WERI-Rb-1 (cell line): ENCODE results near the gene AIRE.

ENCODE experiments used
- DNase-seq: peaks from one replicate; pipeline ENCODE4 v3.0.0-alpha.2; 2020
- H3K27ac ChIP-seq: fragments of 250-450 bp; sonication (Bioruptor Pico); 2 replicates; pipeline ENCODE4 v1.5.1; 2020; ENCODE audit warnings: mild to moderate bottlenecking, moderate library complexity
- H3K27me3 ChIP-seq: fragments of 250-450 bp; sonication (Bioruptor Pico); 2 replicates; pipeline ENCODE4 v1.5.1; 2021; ENCODE audit warnings: mild to moderate bottlenecking, low read depth, moderate library complexity; ENCODE audit not compliant: insufficient read depth, severe bottlenecking
- H3K36me3 ChIP-seq: fragments of 250-450 bp; sonication (Bioruptor Pico); 2 replicates; pipeline ENCODE4 v1.5.1; 2020; ENCODE audit warnings: mild to moderate bottlenecking, moderate library complexity
- H3K4me3 ChIP-seq: 2 replicates; pipeline ENCODE4 v1.5.1; 2011; ENCODE audit warnings: low read depth, mild to moderate bottlenecking, control low read depth, low read length
- H3K9me3 ChIP-seq: fragments of 250-450 bp; sonication (Bioruptor Pico); 2 replicates; pipeline ENCODE4 v1.5.1; 2021; ENCODE audit warnings: mild to moderate bottlenecking, moderate library complexity; ENCODE audit not compliant: severe bottlenecking
- TF ChIP-seq, protein P1 (sequence below): IDR thresholded peaks from 2 replicates; pipeline ENCODE4 v1.5.1; 2011; ENCODE audit warnings: low read depth, mild to moderate bottlenecking, control low read depth, inconsistent platforms, low read length

Gene AIRE

DNA sequence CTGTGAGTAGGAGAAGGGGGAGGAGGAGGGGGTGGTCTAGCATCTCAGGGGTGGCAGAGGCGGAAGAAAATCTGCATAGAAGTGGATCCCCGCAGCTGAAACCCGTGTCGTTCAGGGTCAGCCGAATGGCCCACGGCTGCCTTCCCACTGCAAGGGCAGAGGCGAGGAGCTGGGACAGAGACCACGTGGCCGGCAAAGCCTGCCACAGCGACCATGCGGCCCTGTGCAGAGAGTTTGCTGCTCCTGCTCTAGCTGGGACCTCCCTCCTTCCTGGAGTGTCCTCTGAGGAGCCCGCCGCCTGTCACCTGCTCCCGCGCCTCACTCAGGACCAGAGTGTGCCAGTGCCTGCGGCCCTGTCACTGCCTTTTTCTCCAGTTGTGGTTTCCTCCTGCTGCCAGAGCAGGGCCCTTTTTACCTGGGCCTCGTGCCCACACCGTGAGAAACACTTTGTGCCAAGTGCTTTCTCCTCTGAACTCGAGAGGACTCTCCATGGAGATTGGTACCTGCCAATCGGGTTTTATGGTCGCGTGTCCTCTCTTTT lies 62.3 kb downstream of the AIRE start:
- DNase-seq = no peak
- H3K27ac ChIP-seq = no peak overlapping the region
- H3K36me3 ChIP-seq = no peaks in the 10 kb centered on the region
- TF ChIP-seq, protein P1, sequence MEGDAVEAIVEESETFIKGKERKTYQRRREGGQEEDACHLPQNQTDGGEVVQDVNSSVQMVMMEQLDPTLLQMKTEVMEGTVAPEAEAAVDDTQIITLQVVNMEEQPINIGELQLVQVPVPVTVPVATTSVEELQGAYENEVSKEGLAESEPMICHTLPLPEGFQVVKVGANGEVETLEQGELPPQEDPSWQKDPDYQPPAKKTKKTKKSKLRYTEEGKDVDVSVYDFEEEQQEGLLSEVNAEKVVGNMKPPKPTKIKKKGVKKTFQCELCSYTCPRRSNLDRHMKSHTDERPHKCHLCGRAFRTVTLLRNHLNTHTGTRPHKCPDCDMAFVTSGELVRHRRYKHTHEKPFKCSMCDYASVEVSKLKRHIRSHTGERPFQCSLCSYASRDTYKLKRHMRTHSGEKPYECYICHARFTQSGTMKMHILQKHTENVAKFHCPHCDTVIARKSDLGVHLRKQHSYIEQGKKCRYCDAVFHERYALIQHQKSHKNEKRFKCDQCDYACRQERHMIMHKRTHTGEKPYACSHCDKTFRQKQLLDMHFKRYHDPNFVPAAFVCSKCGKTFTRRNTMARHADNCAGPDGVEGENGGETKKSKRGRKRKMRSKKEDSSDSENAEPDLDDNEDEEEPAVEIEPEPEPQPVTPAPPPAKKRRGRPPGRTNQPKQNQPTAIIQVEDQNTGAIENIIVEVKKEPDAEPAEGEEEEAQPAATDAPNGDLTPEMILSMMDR = no peak
- H3K9me3 ChIP-seq = no peaks in the 10 kb centered on the region
- no peaks in the 10 kb centered on the region for H3K27me3 ChIP-seq
- H3K4me3 ChIP-seq = no peak overlapping the region
